ENCODE results near the gene CDH22.

- TF ChIP-seq CEBPB (IDR thresholded peaks at IDR 0.05): no peak
- no peak for TF ChIP-seq TCF12 (IDR thresholded peaks at IDR 0.05; ENCODE audit: low read depth)
- TF ChIP-seq TAF1 (IDR thresholded peaks at IDR 0.05; ENCODE audit: low read depth): no peak
- TF ChIP-seq FOXM1 (IDR thresholded peaks at IDR 0.05; ENCODE audit: borderline replicate concordance, low read depth): no peak
- no peak for TF ChIP-seq USF1 (IDR thresholded peaks at IDR 0.05)
- no peak for TF ChIP-seq CREB1 (IDR thresholded peaks at IDR 0.05; ENCODE audit: low read depth)
- TF ChIP-seq EP300 (IDR thresholded peaks at IDR 0.05; ENCODE audit: borderline replicate concordance): no peak
- no peak for TF ChIP-seq MAX (IDR thresholded peaks at IDR 0.05)
- TF ChIP-seq ZBTB7A (IDR thresholded peaks at IDR 0.05; ENCODE audit: low read depth): no peak
- no peak for TF ChIP-seq EGR1 (IDR thresholded peaks at IDR 0.05)
- no peak for TF ChIP-seq RAD21 (IDR thresholded peaks at IDR 0.05; ENCODE audit: low read depth)
Measured at GRCh38 chr20:46243707-46244628, 64.3 kb downstream of the CDH22 start.
